Heart right ventricle (tissue), 16 donors: ENCODE measurements around the gene MACROD2. TPM values are rescaled to one million over a fixed set of nuclear protein-coding genes. Genes with fewer than 3 reads are reported as not detected.
A peak's percentile ranks its signal among the peaks of the same experiment; 100 is the strongest.

Experiments
- ATAC-seq, 8 donors: fragments of 200-7000 bp; cut with Tn5 transposase; one replicate each; pipeline ENCODE4 v1.9.1; 2020; ENCODE audit warnings: mild to moderate bottlenecking in 8 of 8, moderate library complexity in 8 of 8, moderate number of reproducible peaks in 1 of 8
- DNase-seq, 2 donors: peaks; one replicate each; pipeline ENCODE4 v3.0.0-alpha.2; 2020
- H3K27ac ChIP-seq, 10 donors: fragments of 200-600 bp; sonication (generic) in 2 of 10; one replicate each; pipeline versions ENCODE4 v1.5.0 to v1.8.0; 2020 to 2022; ENCODE audit warnings: mild to moderate bottlenecking in 3 of 10
- H3K27me3 ChIP-seq, 7 donors: fragments of 200-600 bp; one replicate each; pipeline ENCODE4 v1.8.0; 2021 to 2022; ENCODE audit warnings: mild to moderate bottlenecking in 2 of 7
- H3K36me3 ChIP-seq, 9 donors: fragments of 200-600 bp; sonication (generic) in 1 of 9; one replicate each; pipeline versions ENCODE4 v1.5.0 to v1.8.0; 2020 to 2022; ENCODE audit warnings: mild to moderate bottlenecking in 2 of 9
- H3K4me1 ChIP-seq, 9 donors: fragments of 200-600 bp; sonication (generic) in 1 of 9; one replicate each; pipeline versions ENCODE4 v1.5.0 to v1.8.0; 2020 to 2022; ENCODE audit warnings: mild to moderate bottlenecking in 4 of 9
- H3K4me3 ChIP-seq, 10 donors: fragments of 200-600 bp; sonication (generic) in 2 of 10; one replicate each; pipeline versions ENCODE4 v1.5.0 to v1.8.0; 2020 to 2022; ENCODE audit warnings: mild to moderate bottlenecking in 7 of 10, moderate library complexity in 2 of 10
- H3K9me3 ChIP-seq, 11 donors: fragments of 200-600 bp in 10 of 11; sonication (generic) in 2 of 11; one replicate each; pipeline versions ENCODE4 v1.5.0 to v1.8.0; 2013 to 2022; ENCODE audit warnings: mild to moderate bottlenecking in 2 of 11, control low read depth in 1 of 11, moderate library complexity in 1 of 11
- WGBS, 2 donors: extraction: QIAGEN DNeasy Blood & Tissue Kit; methylation state at CpG; one replicate each; pipeline ENCODE4 v1.1.7; 2013; ENCODE audit warnings: inconsistent platforms in 1 of 2; 5-methylcytosine and 5-hydroxymethylcytosine counted together
- intact Hi-C, 10 donors: fragments of 100-400 bp; cut with DNase I; formaldehyde crosslinking; loops; one replicate each; pipeline versions ENCODE4 v1.11.1 to v1.14.2; 2022
- polyA plus RNA-seq, 2 donors: library from polyadenylated mRNA; stranded (reverse); fragments of 200-250 nt; gene quantifications; one replicate each; pipeline ENCODE4 v1.2.3, GENCODE V29; 2013
- total RNA-seq, 10 donors: library from RNA; stranded (reverse); fragmentation: NEBNext Ultra II Directional in 3 of 10; extraction: Animal tissue kit (Norgen Biotek cat#: 25700) in 3 of 10; gene quantifications; one replicate each; pipeline versions ENCODE4 v1.2.1 to v1.2.4, GENCODE V29; 2021 to 2023
- TF ChIP-seq, protein P1 (sequence below), 9 donors: fragments of 200-600 bp; sonication (generic) in 2 of 9; IDR thresholded peaks; one replicate each; pipeline versions ENCODE4 v1.5.0 to v1.8.0; 2021 to 2022; ENCODE audit warnings: antibody characterized with exemption in 9 of 9, mild to moderate bottlenecking in 5 of 9, moderate library complexity in 1 of 9
- donor health status: Arrhythmogenic right ventricular cardiomyopathy.
- donor health status: ischemic (EF 13 %, LVEDD 7.1; RV severe dilation, severe dysfunction).
- donor health status: healthy with polysubstance abuse.
- donor health status: DM: no; HTN: yes; CAD: no.
- donor health status: DM: no; HTN: no; CAD: no.
- donor health status: ischemic (EF 25% LVEDD 6.9; RV normal size, moderate dysfunction).
- donor health status: ischemic (EF 25% LVEDD 5.7; RV mildly dilated, moderate dysfunction).
- donor health status: healthy.
- donor health status: DM: yes; HTN: yes; CAD: no.
- donor health status: Ischemic cardiomyopathy.
- donor health status: ischemic (EF 35%, LVEDD 5.7; RV mildly dilated, moderate dysfunction).
- donor health status: nonischemic (EF 11% LVEDD 7.7; RV severe dilation, severe dysfunction).
- donor health status: DM: yes; HTN: yes; CAD: no.
- donor health status: PGD.
- donor health status: ischemic (EF 29% LVEDD 5.4; RV normal size, mild dysfunction).
- donor health status: nonischemic (EF 23%, LVEDD 6.1; RV moderate dilation, normal function).

Gene MACROD2
- total and polyA plus RNA-seq, 12 donors, result 0.28 to 6.4 (median 4.1) TPM

DNA sequence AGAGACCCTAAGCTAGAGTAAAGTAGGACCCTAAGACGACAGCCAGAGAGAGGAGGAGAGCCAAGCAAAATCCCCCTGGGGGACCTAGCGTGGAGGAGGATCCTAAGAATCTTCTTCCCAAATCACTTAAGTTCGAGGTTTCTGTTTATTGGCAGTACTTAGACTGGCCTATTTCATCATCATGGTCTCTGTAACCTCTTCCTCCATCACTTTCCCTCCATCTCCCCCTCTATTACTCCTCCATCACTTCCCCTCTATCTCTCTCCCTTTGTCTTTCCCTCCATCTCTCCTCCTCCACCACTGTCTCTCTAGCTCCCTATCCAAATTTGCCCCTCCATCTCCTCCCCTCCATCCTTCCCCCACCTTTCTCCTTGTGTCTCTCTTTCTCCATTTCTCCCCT, 1175.7 kb downstream of the MACROD2 start:
- Histone ChIP-seq H3K36me3 (no peaks in the 10 kb centered on the region), H3K4me3 (no peak overlapping the region), H3K9me3 (peaks cover 0 to 12% (median 0%) of the 10 kb centered on the region in 11 donors), H3K27me3 (no peaks in the 10 kb centered on the region), H3K4me1 (no peaks in the 10 kb centered on the region), H3K27ac (no peak overlapping the region)
- WGBS, 2 donors, result 65 to 70% methylated on average over 3 of the region's 3 CpGs
- intact Hi-C loops, result no loop called here
- no peak for ATAC-seq
- no peak for DNase-seq
- TF ChIP-seq, protein P1, sequence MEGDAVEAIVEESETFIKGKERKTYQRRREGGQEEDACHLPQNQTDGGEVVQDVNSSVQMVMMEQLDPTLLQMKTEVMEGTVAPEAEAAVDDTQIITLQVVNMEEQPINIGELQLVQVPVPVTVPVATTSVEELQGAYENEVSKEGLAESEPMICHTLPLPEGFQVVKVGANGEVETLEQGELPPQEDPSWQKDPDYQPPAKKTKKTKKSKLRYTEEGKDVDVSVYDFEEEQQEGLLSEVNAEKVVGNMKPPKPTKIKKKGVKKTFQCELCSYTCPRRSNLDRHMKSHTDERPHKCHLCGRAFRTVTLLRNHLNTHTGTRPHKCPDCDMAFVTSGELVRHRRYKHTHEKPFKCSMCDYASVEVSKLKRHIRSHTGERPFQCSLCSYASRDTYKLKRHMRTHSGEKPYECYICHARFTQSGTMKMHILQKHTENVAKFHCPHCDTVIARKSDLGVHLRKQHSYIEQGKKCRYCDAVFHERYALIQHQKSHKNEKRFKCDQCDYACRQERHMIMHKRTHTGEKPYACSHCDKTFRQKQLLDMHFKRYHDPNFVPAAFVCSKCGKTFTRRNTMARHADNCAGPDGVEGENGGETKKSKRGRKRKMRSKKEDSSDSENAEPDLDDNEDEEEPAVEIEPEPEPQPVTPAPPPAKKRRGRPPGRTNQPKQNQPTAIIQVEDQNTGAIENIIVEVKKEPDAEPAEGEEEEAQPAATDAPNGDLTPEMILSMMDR (IDR thresholded peaks at IDR 0.05), result no peak

DNA sequence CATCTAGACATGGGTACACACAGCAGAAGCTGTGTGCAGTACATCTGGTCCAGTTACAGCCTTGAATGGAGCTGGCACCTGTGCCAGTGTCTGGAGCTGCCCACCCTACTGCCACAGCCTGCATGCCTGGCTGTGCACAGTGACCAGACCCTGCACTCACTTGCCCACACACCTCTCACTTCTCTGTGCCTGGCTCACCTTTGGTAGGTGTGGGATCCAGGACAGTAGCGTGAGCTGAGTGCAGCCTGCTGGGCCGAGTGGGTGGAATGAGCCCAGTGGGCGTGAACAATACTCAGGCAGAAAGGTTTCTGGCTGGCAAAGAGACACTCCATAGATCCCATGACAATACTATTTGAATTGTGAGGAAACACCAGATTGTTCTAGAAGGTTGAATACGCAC, 1181.6 kb downstream of the MACROD2 start:
- Histone ChIP-seq H3K9me3 (peaks cover 0 to 23% (median 0%) of the 10 kb centered on the region in 11 donors), H3K4me1 (no peaks in the 10 kb centered on the region), H3K4me3 (no peak overlapping the region), H3K27me3 (no peaks in the 10 kb centered on the region), H3K36me3 (no peaks in the 10 kb centered on the region), H3K27ac (no peak overlapping the region)
- intact Hi-C loops, result no loop called here
- 90 to 91% methylated on average over 4 of the region's 4 CpGs for WGBS, 2 donors
- ATAC-seq (no peak), DNase-seq (no peak)
- TF ChIP-seq, protein P1 (IDR thresholded peaks at IDR 0.05), result no peak

DNA sequence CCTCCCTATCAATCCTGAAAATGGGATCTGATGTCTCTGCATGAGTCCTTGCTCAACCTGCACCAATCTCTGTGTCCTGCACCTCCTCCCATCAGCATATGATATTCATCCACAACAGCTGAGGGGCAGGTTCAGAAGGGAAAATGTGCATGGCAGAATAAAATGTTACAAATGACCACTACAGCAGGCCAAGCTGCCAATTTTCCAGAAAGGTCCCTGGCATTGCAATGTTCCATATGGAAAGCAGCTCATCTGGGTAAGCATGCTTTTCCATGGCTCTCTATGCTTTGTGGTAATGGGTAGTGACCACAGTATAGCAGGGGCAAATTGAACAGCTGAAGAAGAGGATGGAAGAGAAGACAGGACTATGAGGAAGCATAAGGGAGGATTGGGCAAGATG, 1183.3 kb downstream of the MACROD2 start:
- H3K4me3 ChIP-seq, result no peak overlapping the region
- H3K36me3 ChIP-seq, result no peaks in the 10 kb centered on the region
- DNase-seq, result no peak
- H3K27ac ChIP-seq, result no peak overlapping the region
- no peaks in the 10 kb centered on the region for H3K27me3 ChIP-seq
- TF ChIP-seq, protein P1 (IDR thresholded peaks at IDR 0.05), result no peak
- H3K4me1 ChIP-seq, result no peaks in the 10 kb centered on the region
- no peak for ATAC-seq
- intact Hi-C loops, result no loop called here
- H3K9me3 ChIP-seq, result peaks cover 0 to 23% (median 0%) of the 10 kb centered on the region in 11 donors

DNA sequence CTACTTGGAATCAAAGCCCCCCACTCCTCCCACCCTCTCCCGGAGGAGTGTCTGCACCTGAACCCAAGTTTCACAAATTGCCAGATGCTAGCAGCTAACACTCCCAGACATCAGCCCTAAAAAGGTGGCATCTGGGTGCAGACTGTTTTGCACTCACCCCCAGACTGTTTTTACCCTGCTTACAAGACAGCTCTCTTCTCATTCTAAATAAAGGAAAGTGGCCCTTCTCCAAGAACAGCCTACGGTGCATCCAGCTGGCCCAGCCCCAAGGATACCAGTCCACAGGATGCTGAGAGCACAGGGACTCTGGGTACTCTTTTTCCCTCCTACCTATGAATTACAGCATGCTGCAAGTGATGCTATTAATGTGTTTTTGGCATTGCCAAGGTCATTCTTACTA, 1184.1 kb downstream of the MACROD2 start:
- ATAC-seq, result peak in 1 of 8 donors; percentile 51
- no peaks in the 10 kb centered on the region for H3K36me3 ChIP-seq
- no peaks in the 10 kb centered on the region for H3K4me1 ChIP-seq
- DNase-seq, result no peak
- WGBS, 2 donors, result 51 to 53% methylated on average over 2 of the region's 2 CpGs
- H3K27ac ChIP-seq, result no peak overlapping the region
- TF ChIP-seq, protein P1 (IDR thresholded peaks at IDR 0.05), result no peak
- intact Hi-C loops, result no loop called here
- H3K27me3 ChIP-seq, result no peaks in the 10 kb centered on the region
- H3K9me3 ChIP-seq, result peaks cover 0 to 19% (median 0%) of the 10 kb centered on the region in 11 donors
- no peak overlapping the region for H3K4me3 ChIP-seq
